ENCODE data around the gene LYZL6. TPM values are rescaled to one million over a fixed set of nuclear protein-coding genes. Genes with fewer than 3 reads are reported as not detected.

LYZL6 gene
- total and polyA plus RNA-seq, 8 donors = not detected

- peak overlapping the region in 1 of 5 donors; percentile 46 for H3K27ac ChIP-seq
- DNase-seq = no peak
- H3K36me3 ChIP-seq = no peaks in the 10 kb centered on the region
- TF ChIP-seq POLR2AphosphoS5 (IDR thresholded peaks at IDR 0.05) (no peak), POLR2A (IDR thresholded peaks at IDR 0.05) (no peak), CTCF (IDR thresholded peaks at IDR 0.05) (no peak), EP300 (IDR thresholded peaks at IDR 0.05) (no peak)
- no peak overlapping the region for H3K4me3 ChIP-seq
- H3K4me1 ChIP-seq = peaks cover 0 to 14% (median 6%) of the 10 kb centered on the region in 4 donors
- 39 to 68% (median 58%) methylated on average over 2 of the region's 2 CpGs for WGBS, 5 donors
- no peaks in the 10 kb centered on the region for H3K27me3 ChIP-seq
- no peaks in the 10 kb centered on the region for H3K9me3 ChIP-seq
- intact Hi-C loops (cut with DNase I; ENCODE audit: low total_unique reads) = no loop called here
Measured at GRCh38 chr17:35889241-35889640, 54.3 kb downstream of the LYZL6 start.

Small RNA genes within 50 kb of the gene (small RNA-seq; reads per million reads assigned to genes)
- gene RF00100 = 116 to 483 (median 374) reads per million in 4 donors

Other genes starting within 250 kb of the LYZL6 start
- under 1 TPM in 3 of 5 donors, not detected in 2; 0.37 to 0.89 (median 0.43) TPM for gene RASL10B, start 212.1 kb downstream of the LYZL6 start, total RNA-seq
- gene RASL10B, start 212.1 kb downstream of the LYZL6 start, polyA plus RNA-seq = 1 to 10 TPM in 1 of 3 donors, under 1 TPM in 2; 0.31 to 1.4 (median 0.75) TPM
- under 1 TPM in 1 of 5 donors, not detected in 4; under 0.01 TPM for gene GAS2L2, start 190.5 kb downstream of the LYZL6 start, total RNA-seq
- under 1 TPM in 1 of 3 donors, not detected in 2; 0.05 TPM for gene GAS2L2, start 190.5 kb downstream of the LYZL6 start, polyA plus RNA-seq
- not detected for gene C17orf50, start 182.8 kb downstream of the LYZL6 start, total RNA-seq
- gene C17orf50, start 182.8 kb downstream of the LYZL6 start, polyA plus RNA-seq = not detected
- gene MMP28, start 148.1 kb downstream of the LYZL6 start, total RNA-seq = 10 to 100 TPM in 4 of 5 donors, 1 to 10 TPM in 1; 2.2 to 75.0 (median 20.6) TPM
- gene MMP28, start 148.1 kb downstream of the LYZL6 start, polyA plus RNA-seq = 10 to 100 TPM in 1 of 3 donors, 1 to 10 TPM in 2; 3.1 to 21.0 (median 6.1) TPM
- 100 to 1,000 TPM in 1 of 5 donors, 10 to 100 TPM in 4; 21.1 to 127 (median 60.1) TPM for gene TAF15, start 134.2 kb downstream of the LYZL6 start, total RNA-seq
- 100 to 1,000 TPM in 1 of 3 donors, 10 to 100 TPM in 2; 88.8 to 101 (median 96.4) TPM for gene TAF15, start 134.2 kb downstream of the LYZL6 start, polyA plus RNA-seq
- gene HEATR9, start 74.8 kb downstream of the LYZL6 start, total RNA-seq = under 1 TPM in 1 of 5 donors, not detected in 4; 0.29 TPM
- gene HEATR9, start 74.8 kb downstream of the LYZL6 start, polyA plus RNA-seq = not detected
- 10 to 100 TPM in 1 of 5 donors, 1 to 10 TPM in 2, not detected in 2; 2.0 to 21.7 (median 2.6) TPM for gene CCL5, start 63.4 kb downstream of the LYZL6 start, total RNA-seq
- 10 to 100 TPM in 1 of 3 donors, 1 to 10 TPM in 2; 4.9 to 32.2 (median 5.7) TPM for gene CCL5, start 63.4 kb downstream of the LYZL6 start, polyA plus RNA-seq
- 1 to 10 TPM in 1 of 5 donors, not detected in 4; 5.9 TPM for gene RDM1, start 12.9 kb downstream of the LYZL6 start, total RNA-seq
- under 1 TPM in 1 of 3 donors, not detected in 2; 0.98 TPM for gene RDM1, start 12.9 kb downstream of the LYZL6 start, polyA plus RNA-seq
- gene CCL16, start 37.8 kb upstream of the LYZL6 start, total RNA-seq = under 1 TPM in 1 of 5 donors, not detected in 4; 0.72 TPM
- under 1 TPM in 1 of 3 donors, not detected in 2; 0.15 TPM for gene CCL16, start 37.8 kb upstream of the LYZL6 start, polyA plus RNA-seq
- 1 to 10 TPM in 4 of 5 donors, under 1 TPM in 1; 0.58 to 8.4 (median 2.2) TPM for gene CCL14, start 43.0 kb upstream of the LYZL6 start, total RNA-seq
- 10 to 100 TPM in 2 of 3 donors, 1 to 10 TPM in 1; 2.9 to 80.3 (median 19.6) TPM for gene CCL14, start 43.0 kb upstream of the LYZL6 start, polyA plus RNA-seq
- 1 to 10 TPM in 1 of 5 donors, not detected in 4; 1.2 TPM for gene CCL15, start 57.8 kb upstream of the LYZL6 start, total RNA-seq
- not detected for gene CCL15, start 57.8 kb upstream of the LYZL6 start, polyA plus RNA-seq
- 1 to 10 TPM in 1 of 5 donors, not detected in 4; 1.4 TPM for gene CCL23, start 74.3 kb upstream of the LYZL6 start, total RNA-seq
- gene CCL23, start 74.3 kb upstream of the LYZL6 start, polyA plus RNA-seq = 1 to 10 TPM in 1 of 3 donors, not detected in 2; 4.8 TPM
- gene CCL18, start 120.6 kb upstream of the LYZL6 start, total RNA-seq = 1 to 10 TPM in 1 of 5 donors, not detected in 4; 4.0 TPM
- gene CCL18, start 120.6 kb upstream of the LYZL6 start, polyA plus RNA-seq = 10 to 100 TPM in 1 of 3 donors, under 1 TPM in 2; 0.87 to 12.2 (median 0.92) TPM
- 1 to 10 TPM in 2 of 5 donors, not detected in 3; 2.9 to 7.2 TPM for gene CCL3, start 146.4 kb upstream of the LYZL6 start, total RNA-seq
- gene CCL3, start 146.4 kb upstream of the LYZL6 start, polyA plus RNA-seq = 10 to 100 TPM in 1 of 3 donors, 1 to 10 TPM in 2; 2.0 to 19.1 (median 2.9) TPM
- 10 to 100 TPM in 1 of 5 donors, 1 to 10 TPM in 2, not detected in 2; 1.8 to 10.7 (median 9.3) TPM for gene CCL4, start 160.1 kb upstream of the LYZL6 start, total RNA-seq
- gene CCL4, start 160.1 kb upstream of the LYZL6 start, polyA plus RNA-seq = 1 to 10 TPM; 1.6 to 8.1 (median 8.1) TPM
- 1 to 10 TPM in 2 of 5 donors, not detected in 3; 1.5 to 1.7 TPM for gene TBC1D3B, start 232.9 kb upstream of the LYZL6 start, total RNA-seq
- 1 to 10 TPM in 1 of 3 donors, under 1 TPM in 1, not detected in 1; 0.81 to 4.6 TPM for gene TBC1D3B, start 232.9 kb upstream of the LYZL6 start, polyA plus RNA-seq